NCI-H526 treated with DMSO at 0.1 percent for 48 hours (cell line): ENCODE results near the gene RRAS2.
"Not testable (repeated sequence)": the region's sequence is repeated elsewhere in the genome, so short reads cannot be mapped to it uniquely, and the experiment has no call there.

Experiments used
- DNase-seq: peaks from one replicate; lab custom pipeline; 2025; lab: John Stamatoyannopoulos, UW

RRAS2 gene

GRCh38 chr11:14306481-14306880 is 52.5 kb downstream of the RRAS2 start:
- DNase-seq, result no peak

GRCh38 chr11:14305649-14306048 is 53.3 kb downstream of the RRAS2 start:
- no peak for DNase-seq

GRCh38 chr11:14304601-14305000 is 54.4 kb downstream of the RRAS2 start:
- no peak for DNase-seq

- peak; percentile 15 for DNase-seq
Measured at GRCh38 chr11:14300661-14301304, 58.2 kb downstream of the RRAS2 start.

GRCh38 chr11:14299921-14300320 is 59.1 kb downstream of the RRAS2 start:
- no peak for DNase-seq

GRCh38 chr11:14290422-14290821 is 68.6 kb downstream of the RRAS2 start:
- no peak for DNase-seq

- no peak for DNase-seq
Measured at GRCh38 chr11:14288189-14288935, 70.6 kb downstream of the RRAS2 start.

GRCh38 chr11:14278869-14279268 is 80.1 kb downstream of the RRAS2 start:
- not testable (repeated sequence) for DNase-seq

- no peak for DNase-seq
Measured at GRCh38 chr11:14275076-14275475, 83.9 kb downstream of the RRAS2 start.

GRCh38 chr11:14273895-14274294 is 85.1 kb downstream of the RRAS2 start:
- no peak for DNase-seq

- DNase-seq, result no peak
Measured at GRCh38 chr11:14270690-14271542, 88.1 kb downstream of the RRAS2 start.

GRCh38 chr11:14269692-14270573 is 89.0 kb downstream of the RRAS2 start:
- no peak for DNase-seq

GRCh38 chr11:14267861-14268635 is 90.9 kb downstream of the RRAS2 start:
- DNase-seq, result no peak

GRCh38 chr11:14266622-14267021 is 92.4 kb downstream of the RRAS2 start:
- DNase-seq, result no peak

- DNase-seq, result no peak
Measured at GRCh38 chr11:14264966-14265365, 94.0 kb downstream of the RRAS2 start.

- DNase-seq, result no peak
Measured at GRCh38 chr11:14262271-14262846, 96.6 kb downstream of the RRAS2 start.

GRCh38 chr11:14261066-14261465 is 97.9 kb downstream of the RRAS2 start:
- DNase-seq, result no peak

GRCh38 chr11:14259878-14260277 is 99.1 kb downstream of the RRAS2 start:
- DNase-seq, result no peak

- DNase-seq, result peak; percentile 31
Measured at GRCh38 chr11:14259186-14259784, 99.7 kb downstream of the RRAS2 start.
